ENCODE data around the gene NMT1.

NMT1 gene

DNA sequence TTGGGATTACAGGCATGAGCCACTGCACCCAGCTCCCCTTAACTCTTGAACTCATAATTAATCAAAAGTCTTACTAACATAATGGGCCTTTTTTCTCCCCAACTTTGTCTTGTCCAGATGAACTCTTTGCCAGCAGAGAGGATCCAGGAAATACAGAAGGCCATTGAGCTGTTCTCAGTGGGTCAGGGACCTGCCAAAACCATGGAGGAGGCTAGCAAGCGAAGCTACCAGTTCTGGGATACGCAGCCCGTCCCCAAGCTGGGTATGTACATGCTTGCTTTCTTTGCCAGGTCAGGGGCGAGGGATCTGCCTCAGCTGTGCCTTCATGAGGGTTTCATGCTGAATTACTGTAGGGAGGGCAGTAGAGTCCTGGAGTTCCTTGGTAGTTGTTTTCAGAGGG lies 25.3 kb downstream of the NMT1 start:
- no peak for DNase-seq

DNA sequence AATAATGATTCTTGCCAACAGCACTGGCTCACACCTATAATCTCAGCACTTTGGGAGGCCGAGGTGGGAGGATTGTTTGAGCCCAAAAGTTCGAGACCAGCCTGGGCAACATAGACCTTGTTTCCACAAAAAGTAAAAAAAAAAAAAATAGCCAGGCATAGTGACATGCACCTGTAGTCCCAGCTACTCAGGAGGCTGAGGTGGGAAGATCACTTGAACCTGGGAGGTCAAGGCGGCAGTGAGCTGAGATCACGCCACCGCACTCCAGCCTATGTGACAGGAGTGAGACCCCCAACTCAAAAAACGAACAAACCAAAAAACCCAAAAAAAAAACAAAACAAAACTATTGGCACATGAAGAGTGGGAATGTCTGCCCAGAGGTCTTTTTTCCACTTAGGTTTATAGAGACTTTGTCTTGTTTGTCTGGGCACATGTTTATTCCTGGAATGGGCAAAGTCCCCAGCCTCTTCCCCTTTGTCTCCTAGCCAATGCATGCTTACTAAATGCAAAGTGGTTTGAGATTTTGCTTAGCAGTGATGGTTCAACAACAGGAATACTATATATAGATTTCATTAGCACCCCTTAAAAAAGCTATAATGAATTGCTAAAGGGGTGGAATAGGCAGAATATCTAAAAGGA lies 25.9 kb downstream of the NMT1 start:
- no peak for DNase-seq

DNA sequence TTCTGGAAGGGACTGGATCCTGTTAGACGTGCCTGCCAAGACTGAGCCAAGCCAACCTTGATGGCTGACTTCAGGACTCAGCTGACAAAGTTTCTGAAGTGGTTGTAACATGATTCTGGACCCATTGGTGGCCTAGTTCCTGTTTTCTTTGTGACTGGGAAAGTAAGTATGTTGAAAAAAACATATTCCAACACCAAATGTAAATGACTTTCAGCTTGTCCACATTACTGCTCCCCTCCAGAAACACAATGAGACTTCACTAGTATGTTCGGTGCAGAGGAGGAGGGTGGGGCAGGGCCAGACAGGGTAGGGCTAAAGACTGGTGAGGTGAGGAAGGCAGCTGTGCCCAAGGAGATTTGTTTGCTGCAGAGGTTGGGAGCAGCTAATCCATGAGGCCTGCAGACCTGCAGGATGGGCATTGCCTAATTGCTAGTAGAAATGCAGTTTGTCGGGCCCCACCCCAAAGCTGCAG lies 26.4 kb downstream of the NMT1 start:
- no peak for DNase-seq

DNA sequence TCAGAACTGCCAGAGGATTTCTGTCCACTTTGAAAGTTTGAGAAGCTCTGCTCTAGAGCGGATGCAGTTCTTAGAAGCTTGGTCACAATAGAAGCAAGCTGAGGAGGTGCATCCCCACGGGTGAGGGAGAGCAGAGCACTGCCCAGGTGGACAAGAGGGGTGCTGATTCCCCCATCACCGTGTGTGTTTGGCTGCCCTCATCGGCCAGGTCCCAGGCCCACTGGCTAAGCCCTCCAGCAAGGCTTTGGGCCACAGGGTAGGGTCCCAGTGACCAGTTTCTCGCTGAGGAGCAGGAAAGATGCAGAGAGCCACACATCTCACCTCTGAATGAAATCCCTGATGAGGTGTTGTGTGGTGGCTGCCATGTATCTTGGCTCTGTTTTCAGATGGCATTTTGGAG lies 26.9 kb downstream of the NMT1 start:
- no peak for DNase-seq

DNA sequence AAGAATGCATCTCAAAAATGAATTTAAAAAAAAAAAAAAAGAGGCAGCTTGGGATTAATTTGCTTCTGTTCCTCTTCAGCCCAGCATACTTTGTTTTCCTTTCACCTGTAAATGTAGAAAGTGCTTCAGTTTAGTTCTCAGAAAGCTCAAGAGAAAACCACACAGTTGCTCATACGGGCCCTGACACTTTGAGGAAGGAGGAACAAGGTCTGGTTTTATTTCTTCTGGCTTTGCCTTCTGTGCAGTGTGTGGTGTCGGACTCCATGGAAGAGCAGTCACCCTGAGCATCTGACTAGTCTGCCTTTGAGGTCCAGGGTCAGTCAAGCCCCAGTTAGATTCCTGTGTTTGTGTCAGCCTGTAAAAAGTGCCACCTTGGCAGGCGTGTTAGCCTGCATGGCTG lies 27.6 kb downstream of the NMT1 start:
- DNase-seq, result no peak

DNA sequence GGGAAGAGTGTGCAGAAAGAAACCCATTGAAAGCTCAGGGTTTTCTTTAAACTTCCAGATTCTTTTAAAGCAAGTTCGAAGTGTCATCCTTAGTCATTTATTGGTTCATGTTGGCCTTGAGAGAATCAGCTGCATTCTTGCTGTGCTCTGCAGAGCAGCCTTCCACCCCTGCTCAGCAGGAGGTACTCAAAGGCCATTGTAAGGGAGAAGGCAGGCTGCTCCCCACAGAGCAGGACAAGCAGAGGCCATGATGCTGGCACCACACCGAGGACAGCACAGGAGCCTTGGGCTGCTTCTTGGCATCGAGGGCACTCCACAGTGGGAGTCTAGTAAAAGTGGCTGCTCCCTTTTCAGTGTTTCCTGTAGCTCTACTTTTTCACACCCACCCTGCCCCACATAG lies 29.6 kb downstream of the NMT1 start:
- DNase-seq, result no peak

DNA sequence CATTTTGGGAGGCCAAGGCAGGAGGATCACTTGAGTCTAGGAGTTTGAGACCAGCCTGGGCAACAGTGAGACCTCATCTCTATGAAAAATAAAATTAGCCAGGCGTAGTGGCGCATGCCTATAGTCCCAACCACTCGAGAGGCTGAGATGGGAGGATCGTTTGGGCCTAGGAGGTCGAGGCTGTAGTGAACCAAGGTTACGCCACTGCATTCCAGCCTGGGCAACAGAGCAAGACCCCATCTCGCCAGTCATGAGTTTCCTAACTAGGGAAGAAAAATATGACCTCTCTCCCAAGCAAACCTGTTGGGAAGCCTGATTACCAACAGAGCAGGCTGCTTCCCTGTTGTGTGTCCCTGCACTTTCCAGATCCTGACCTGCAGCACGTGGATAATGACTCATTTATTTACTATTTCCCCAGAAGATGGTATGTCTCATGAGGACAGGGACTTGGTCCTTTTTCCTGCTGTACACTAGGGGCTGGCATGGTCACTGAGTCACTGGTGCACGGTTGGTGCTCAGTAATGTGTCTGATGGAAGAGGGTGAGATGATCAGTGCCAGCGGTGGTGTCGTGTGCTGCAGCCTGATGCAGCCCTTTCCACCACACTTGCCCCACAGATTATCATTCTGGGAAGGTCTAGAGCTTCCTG lies 30.8 kb downstream of the NMT1 start:
- DNase-seq, result no peak

DNA sequence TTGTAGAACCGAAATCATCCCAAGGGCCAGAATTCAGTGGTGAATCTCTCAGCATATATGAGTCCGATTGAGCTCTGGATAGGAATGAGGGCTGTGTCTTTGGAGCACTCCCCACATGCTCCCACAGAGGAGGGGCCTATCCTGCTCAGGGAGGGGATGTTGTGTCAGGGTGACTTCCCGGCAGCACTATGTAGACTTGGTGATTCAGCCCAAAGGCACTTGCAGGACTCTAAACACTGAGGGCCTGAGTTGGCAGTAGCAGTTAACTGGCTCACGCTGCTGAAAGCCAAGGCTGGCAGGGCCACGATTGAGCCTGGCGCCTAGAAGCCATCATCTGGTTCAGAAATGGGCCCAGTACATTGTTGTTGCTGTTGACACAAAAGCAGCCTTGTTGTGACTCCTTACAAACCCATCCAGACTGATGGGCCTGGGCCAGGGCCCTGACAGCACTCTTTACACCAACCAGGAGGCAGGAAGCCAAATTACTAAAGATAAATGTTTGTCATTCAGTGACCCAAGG lies 31.9 kb downstream of the NMT1 start:
- no peak for DNase-seq

DNA sequence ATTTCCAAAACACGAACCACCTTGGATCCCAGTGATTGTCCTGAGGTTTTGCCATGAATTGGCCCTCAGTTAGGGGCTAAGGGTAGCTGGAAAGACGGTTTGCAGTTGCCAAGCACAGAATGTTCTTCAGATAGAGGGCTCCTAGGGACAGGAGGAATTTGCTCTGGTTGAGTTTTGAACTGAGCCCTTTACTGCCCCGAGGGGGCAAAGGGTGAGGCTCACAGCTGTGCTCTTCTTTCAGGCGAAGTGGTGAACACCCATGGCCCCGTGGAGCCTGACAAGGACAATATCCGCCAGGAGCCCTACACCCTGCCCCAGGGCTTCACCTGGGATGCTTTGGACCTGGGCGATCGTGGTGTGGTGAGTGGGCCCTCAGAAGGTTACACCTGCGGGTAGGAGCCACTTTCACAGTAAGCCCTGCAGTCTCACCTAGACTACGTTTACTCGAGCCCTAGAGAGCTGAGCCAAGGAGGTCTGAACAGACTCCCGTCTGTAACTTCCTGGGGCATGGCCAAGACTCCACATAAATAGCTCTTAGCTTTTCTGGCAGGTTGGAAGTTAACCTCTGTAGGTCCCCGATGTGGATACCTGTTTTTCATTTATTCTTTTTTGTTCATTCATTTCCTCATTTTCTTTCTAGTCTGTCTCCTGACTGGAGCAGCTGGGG lies 32.5 kb downstream of the NMT1 start:
- no peak for DNase-seq

DNA sequence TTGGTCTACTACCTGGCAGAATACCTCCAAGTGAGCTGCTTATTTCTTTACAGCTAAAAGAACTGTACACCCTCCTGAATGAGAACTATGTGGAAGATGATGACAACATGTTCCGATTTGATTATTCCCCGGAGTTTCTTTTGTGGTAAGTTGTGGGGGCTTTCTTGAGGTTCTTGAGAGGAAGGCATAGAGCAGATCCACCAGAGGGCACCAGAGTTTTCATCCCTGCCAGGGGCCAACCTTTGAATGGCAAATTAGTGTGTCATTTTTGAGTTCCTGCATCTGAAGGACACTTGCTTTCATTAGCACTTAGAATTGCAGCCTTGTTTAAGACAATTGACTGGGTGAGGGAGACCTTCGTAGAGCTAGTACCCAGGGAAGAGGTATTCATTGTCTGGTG lies 35.0 kb downstream of the NMT1 start:
- no peak for DNase-seq

DNA sequence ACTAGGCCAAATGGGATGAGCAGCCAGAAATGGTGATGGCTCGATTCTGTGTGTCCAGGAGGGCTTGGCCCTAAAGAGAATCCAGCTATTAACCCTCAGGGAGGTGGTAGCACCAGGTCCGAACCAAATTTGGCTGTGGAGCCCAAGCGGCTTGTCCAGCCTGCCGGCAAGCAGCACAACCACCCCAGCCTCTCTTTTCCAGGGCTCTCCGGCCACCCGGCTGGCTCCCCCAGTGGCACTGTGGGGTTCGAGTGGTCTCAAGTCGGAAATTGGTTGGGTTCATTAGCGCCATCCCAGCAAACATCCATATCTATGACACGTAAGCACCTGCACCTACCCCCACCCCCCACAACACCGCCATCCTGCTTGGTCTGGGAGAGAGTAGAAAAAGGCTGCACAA lies 35.8 kb downstream of the NMT1 start:
- no peak for DNase-seq

DNA sequence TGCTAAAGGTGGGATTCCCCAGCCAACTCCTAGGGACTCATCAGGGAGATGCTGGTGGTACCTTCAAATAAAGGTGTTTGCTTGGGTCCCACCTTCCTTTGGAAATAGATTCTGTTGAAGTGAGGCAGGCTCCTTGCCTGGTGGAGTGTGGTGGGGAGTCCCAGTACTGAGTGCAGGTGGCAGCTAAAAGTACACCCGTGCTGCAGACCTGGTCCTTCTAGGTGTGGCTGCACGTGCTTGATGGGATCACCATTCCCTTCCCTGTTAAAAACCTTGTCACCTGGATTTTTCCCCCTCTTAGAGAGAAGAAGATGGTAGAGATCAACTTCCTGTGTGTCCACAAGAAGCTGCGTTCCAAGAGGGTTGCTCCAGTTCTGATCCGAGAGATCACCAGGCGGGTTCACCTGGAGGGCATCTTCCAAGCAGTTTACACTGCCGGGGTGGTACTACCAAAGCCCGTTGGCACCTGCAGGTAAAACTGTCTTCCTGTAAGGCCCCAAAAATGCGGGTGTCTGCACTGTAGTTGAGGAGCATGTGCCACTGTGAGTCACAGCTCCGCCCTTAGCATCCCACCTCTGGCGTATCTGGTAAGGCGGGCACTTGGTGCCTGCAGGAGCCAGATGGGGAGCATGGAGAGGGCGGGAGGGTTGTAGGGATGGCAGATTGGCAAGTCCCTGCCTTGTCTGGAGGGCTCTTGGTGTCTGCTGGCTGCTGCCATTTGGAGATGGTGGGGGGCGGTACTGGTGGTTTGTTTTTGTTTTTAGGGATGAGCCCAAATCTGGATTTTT lies 37.2 kb downstream of the NMT1 start:
- DNase-seq, result no peak

DNA sequence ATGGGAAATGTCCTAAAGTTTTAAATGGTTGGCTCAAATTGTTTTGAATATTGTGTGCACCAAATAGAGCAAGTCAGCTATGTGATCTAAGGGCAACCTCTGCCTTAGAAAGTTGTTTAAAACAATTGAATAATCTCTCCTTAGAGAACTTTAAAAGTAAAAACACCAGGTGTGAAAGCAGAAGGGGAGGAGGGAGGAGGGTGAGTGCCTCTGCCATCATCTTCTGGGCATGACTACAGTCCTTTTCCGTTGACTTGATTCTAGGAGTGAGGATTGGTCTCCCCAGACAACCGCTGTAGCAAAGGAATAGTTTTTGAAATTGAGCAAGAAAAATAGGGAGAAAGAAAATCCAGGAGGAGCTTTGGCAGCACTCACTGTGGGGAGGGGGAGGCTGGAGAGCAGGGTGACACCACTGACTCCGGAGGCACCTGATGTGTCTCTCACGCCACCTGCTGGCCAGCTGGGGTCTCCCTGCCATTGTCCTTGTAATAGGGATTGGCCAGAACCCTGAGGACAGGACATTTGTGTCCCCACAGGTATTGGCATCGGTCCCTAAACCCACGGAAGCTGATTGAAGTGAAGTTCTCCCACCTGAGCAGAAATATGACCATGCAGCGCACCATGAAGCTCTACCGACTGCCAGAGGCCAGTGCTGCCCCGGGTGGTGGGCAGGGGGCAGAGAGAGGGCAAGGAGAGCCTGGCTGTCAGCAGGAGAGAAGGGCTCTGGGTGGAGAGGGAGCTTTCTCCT lies 37.9 kb downstream of the NMT1 start:
- DNase-seq, result peak; percentile 66

DNA sequence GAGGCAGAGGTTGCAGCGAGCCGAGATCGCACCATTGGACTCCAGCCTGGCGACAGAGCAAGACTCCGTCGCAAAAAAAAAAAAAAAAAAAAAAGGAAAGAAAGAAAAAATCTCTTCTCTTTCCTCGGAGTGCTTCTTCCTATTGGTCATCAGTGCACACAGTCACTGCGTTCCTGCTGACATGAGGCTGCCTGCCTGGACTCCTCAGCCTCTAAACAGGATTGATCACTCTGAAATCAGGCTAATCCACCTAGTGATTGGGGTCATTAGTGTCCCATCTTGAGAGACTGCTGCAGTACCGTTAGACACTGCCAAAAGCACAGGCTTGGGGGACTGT lies 40.4 kb downstream of the NMT1 start:
- DNase-seq, result no peak

DNA sequence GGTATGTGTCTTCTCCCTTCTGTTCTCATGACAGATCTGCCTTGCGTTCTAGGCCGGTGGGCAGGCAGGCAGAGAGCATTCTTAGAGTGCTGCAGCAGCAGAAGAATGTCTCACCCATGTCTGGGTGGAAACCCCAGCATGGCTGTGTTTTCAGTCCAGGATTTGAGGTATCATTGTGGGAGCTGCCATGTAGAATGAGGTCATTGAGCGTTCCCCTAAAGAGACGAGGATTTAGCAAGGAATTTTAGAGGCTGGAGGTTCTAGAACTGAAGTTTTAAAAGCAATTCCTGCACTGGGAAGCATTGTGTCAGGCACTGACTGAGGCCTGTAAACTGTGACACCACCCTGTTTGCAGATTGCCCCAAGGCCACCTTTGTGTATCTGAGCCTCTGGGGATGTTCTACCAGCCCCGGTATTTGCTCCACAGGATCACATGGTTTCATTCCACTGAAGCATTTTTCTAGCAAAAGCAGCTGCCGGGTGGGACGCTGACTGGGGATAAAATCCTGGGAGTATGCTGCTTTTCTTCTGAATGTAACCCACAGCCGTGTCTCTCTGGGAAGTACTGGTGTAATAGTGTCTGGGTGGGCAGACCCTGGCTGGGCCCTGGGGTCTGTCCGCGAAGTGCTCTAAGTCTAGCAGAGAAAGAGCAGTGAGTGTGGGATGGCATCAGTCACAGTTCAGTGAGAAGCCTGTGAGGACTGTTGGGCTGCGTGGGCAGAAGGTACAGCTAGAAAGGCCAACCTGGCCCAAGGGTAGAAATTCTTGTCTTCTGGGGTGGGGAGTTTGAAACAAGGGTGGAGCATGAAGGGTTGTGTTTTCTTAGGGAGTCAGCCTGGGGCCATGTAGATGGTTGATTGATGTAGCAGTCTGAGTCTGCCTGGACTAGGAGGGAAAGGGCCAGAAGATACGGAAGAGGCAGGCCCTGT lies 41.0 kb downstream of the NMT1 start:
- no peak for DNase-seq

DNA sequence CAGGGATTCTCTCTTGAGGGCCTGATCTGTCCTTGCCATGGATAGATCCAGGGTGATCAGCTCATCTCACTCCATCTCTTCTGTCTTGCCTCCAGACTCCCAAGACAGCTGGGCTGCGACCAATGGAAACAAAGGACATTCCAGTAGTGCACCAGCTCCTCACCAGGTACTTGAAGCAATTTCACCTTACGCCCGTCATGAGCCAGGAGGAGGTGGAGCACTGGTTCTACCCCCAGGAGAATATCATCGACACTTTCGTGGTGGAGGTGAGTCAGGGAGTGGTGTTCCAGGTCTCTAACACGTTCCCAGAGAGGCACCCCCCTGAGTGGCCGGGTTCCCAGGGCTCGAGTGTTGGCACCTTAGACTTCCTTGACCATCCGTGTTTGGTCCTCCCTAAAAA lies 41.7 kb downstream of the NMT1 start:
- DNase-seq, result no peak

DNA sequence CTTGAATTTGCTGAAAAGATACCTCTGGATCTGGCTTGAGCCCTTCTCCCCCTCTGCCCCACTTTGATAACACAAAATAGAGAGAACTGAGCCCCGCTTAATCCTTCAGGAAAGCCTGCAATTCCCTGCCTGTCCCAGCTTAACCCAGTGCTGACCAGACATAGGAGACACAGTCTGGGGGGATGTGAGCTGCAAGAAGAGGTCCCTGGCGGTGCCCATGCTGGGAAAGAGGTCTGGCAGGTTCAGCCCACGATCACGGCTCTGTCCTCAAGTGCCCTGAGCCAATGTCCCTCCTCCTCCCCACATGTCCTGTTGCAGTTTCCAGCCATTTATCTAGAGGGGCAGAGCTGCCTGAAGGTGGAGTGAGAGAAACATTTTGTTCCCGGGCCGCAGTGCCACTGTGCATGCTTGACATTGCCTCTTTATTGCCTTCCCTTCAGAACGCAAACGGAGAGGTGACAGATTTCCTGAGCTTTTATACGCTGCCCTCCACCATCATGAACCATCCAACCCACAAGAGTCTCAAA lies 42.2 kb downstream of the NMT1 start:
- no peak for DNase-seq

DNA sequence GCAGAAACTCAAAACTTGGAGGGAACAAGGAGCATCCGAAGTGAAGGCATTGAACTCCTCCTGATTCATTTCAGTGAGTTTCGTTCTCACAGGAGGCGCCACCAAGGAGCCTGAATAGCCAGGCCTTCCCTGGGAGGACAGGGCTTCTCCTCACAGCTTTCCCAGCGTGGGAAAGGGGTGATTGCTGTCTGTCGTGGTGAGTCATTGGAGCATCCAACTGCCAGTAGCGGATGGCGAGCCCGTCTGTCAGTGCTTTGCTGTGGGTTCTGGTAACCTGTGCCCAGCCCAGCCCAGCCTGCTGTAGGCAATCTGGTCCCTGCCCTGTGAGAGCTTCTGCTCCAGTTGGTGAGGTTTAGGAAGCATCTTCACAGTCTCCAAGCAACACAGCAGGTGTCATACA lies 42.9 kb downstream of the NMT1 start:
- no peak for DNase-seq

DNA sequence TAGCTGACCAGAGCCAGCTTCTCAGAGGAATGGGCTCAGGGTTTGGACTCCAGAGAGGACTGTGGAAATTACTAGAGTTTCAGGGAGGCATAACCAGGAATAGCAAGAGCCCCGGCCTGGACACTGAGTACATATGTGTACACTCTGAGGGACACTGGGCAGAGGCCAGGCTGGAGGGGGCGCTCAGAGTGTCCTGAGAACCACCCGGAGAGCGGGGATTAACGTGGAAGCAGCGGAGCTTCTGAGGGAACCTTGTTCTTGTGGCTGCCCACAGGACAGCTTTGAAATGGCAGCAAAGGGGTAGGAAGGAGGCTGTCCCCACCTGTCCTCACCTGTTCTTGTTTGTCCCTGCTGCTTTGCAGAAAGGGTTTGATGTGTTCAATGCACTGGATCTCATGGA lies 43.4 kb downstream of the NMT1 start:
- DNase-seq, result no peak

DNA sequence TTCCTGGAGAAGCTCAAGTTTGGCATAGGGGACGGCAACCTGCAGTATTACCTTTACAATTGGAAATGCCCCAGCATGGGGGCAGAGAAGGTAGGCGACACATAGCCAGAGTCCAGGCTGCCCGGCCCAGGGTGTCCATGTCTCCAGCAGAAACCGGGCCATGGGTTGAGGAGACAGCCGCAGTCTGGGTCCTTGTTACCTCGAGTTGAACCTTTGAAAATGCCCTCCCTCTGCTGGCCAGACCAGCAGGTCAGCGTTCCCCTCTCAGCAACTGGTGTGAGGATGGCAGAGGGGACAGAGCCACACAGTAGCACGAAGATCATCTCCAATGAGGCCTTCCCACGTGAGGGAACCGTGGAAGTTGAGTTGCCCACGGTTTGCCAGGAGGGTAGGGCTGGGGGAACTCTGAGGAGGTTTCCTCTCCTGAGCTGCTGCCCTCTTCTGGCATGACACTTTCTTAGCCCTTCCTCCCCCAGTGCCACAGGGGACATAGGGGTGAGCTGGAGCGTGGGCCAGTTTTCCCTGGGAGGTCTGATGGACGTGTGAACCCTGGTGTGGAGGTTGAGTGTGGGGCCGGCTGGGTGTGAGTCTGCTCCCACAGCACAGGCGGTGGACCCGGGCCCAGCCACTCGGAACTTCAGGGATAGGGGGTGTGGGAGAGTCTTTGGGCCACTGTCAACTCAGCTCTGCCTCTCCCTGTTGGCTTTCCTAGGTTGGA lies 43.9 kb downstream of the NMT1 start:
- DNase-seq, result no peak

DNA sequence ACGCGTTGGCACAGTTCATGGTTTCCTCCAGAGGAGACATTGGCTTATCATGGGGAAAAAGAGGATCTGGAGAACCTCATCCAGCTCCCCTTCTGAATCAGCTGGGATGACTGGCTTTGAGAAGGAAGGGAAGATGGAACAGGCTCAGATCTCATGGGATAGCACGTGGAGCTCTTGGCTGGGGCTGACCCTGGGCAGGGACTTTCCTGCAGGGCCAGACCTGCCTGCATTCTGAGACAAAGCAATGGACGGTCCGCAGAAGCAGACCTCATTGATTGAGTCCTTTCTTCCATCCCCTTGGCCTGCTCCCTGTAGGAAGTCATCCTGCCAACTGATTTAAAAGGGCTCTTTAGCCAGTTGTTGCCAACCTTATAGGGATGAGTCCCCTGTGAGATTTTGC lies 45.0 kb downstream of the NMT1 start:
- no peak for DNase-seq
